HG02571 (cell line): ENCODE results near the gene OR3A3.
"Not testable (repeated sequence)": the region's sequence is repeated elsewhere in the genome, so short reads cannot be mapped to it uniquely, and the experiment has no call there.

Experiments
- ATAC-seq: cut with Tn5 transposase; IDR thresholded peaks from one replicate; pipeline ENCODE4 v1.9.1; 2021; ENCODE audit warnings: mild to moderate bottlenecking, moderate library complexity; ENCODE audit not compliant: unreplicated experiment

OR3A3 gene

DNA sequence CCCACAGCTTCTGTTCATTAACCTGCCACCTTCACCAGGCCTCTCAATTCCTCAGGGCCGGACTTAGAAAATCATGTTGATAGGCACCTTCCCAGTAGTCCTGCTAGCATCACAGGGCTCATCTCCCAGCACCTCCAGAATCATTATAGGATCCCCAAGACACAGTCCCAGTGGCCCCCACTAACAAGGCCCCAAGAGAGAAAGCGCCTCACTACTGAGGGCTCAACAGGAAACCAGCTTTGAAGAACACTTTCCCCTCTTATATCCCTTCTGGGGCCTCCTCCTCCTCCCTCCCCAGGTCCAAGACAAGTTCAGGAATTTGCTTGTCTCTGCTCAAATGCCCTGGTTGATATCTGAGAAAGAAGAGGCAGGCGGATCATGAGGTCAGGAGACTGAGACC, at the start of gene OR3A3:
Gene OR3A3, plus strand, starts transcription at position 301 of the 400 bp plus-strand sequence.
- ATAC-seq, result no peak

DNA sequence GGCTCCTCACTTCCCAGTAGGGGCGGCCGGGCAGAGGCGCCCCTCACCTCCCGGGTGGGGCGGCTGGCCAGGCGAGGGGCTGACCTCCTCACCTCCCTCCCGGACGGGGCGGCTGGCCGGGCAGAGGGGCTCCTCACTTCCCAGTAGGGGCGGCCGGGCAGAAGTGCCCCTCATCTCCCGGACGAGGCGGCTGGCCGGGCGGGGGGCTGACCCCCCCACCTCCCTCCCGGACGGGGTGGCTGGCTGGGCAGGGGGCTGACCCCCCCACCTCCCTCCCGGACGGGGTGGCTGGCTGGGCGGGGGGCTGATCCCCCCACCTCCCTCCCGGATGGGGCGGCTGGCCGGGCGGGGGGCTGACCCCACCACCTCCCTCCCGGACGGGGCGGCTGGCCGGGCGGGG, 40.0 kb upstream of the OR3A3 start:
- not testable (repeated sequence) for ATAC-seq

DNA sequence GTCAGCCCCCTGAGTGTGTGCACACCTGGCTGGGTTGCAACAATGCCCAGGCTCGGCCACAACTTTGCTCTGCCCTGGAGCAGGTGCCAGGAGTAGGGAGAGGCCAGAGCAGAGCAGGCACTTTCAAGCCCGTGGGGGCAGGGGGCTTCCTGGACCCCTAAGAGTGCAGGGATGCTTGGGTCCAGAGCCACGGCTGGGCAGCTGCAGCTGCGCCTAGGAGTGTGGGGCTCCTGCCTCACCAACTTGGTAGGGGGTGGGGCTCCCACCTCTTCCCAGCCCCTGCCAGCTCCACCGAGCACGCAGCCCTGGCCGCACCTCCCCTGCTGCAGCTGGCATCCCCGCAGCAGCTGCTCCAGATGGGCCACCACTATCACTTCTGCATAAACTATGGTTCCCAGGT, 32.8 kb upstream of the OR3A3 start:
- ATAC-seq, result no peak

DNA sequence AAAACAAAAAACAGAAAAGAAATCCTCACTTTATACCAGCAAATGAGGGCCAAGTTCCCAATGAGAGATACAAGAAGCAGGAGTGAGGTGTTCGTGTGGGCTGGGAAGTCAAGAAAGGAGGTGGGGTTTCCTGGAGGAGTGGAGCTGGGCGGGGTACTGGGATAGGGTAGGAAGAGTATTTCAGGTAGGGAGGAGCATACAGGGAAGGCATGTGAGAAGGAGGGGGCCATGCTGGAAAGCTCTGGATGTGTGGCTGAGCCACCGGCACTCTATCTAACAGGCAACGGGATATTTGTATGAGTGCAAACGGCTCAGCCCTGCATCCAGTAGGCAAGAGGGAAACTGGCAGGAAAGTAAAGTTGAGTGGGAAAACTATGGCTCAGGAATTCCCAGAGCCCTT, 29.2 kb upstream of the OR3A3 start:
- ATAC-seq, result no peak

DNA sequence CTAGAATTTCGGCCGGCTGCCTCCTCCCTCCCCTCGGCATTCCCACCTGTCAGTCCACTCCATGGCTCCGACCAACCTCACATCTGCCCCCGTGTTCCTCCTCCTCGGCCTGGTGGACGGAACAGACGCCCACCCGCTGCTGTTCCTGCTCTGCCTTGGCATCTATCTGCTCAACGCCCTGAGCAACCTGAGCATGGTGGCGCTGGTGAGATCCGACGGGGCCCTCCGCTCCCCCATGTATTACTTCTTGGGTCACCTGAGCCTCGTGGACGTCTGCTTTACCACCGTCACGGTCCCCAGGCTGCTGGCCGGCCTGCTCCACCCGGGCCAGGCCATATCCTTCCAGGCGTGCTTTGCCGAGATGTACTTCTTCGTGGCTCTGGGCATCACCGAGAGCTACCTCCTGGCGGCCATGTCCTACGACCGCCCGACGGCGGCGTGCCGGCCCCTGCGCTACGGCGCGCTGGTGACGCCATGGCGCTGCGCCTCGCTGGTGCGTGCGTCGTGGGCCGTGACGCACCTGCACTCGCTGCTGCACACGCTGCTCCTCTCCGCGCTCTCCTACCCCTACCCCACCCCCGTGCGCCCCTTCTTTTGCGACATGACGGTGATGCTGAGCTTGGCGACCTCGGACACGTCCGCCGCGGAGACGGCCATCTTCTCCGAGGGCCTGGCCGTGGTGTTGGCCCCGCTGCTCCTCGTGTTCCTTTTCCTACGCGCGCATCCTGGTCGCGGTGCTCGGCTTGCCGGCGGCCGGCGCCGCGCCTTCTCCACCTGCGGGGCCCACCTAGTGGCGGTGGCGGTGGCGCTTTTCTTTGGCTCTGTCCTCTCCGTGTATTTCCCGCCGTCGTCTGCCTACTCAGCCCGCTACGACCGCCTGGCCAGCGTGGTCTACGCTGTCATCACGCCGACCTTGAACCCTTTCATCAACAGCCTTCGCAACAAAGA, 25.0 kb upstream of the OR3A3 start, which contains the start of gene OR3A2:
Gene OR3A2, minus strand, starts transcription at position 440 of the 948 bp plus-strand sequence.
- ATAC-seq, result no peak

DNA sequence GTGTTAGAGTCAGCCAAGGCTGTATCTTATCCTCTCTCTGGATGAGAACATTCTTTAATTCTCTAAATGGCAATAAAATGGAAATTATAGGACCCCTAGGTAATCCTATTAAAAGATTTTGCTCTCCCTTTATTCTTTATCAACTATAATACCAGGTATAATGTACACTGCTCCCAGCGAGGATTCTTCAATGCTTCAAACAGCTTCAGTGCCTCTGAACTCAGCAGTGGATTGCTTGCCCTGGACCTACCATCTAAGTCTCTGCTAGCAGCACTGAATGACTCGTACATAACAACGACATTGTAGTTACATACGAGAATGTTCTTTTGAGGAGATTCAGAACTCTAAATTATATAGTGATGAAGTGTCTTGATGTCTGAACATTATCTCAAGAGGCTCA, 21.4 kb upstream of the OR3A3 start:
- ATAC-seq, result no peak

DNA sequence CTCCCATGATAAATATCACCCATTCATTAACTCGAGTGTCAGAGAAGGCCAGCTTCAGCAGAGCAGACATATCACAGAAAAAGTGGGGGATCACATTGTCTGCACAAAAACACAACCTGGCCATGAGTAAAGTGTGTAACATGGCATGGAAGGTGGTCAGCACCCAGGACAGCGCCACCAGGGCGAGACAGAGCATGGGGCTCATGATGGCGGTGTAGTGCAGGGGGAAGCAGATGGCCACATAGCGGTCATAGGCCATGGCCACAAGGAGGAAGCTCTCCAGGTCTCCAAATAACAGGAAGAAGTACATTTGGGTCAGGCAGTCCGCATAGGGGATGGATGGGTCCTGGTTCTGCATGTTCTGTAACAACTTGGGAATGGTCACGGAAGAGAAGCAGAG, 13.4 kb upstream of the OR3A3 start:
- ATAC-seq, result not testable (repeated sequence)

DNA sequence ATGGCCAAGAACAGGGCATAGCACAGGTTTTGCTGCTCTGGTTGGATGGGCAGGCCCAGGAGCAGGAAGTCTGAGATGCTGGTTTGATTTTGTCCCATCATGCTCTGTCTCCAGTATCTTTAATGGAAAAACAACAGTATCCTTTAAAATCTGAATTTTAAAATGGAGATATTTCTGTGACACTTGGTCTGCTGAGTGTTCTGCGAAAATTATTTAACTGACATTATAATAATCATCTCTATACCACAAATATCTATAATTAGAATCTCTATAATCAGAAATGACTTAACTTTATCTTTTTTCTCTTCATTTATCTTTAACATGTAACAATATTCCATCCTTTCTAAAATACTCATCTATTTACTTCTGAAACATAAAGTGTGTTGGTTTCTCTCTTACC, 12.9 kb upstream of the OR3A3 start, which contains the start of gene OR1E1:
Gene OR1E1, minus strand, starts transcription at position 101 of the 400 bp plus-strand sequence. Its CDS starts 0 bp downstream, at position 101.
- ATAC-seq, result no peak

DNA sequence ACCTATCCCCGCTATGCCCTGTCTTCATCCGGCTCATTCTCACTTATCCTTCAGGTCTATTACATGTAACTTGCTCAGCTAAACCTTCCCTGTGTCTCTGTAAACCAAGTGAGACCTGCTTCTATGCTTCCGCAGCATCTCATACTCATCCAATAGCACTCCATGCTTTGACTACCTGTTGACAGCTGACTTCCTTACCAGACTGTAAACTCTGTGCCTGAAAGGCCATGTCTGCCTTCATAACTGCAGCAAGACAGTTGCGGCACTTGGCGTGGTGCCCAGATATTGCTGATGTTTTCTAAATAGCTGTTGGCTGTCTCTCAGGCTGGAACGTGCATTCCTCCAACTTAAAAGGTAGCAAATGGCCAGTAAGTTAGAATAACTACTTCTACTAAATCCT, 11.1 kb upstream of the OR3A3 start:
- ATAC-seq, result no peak

DNA sequence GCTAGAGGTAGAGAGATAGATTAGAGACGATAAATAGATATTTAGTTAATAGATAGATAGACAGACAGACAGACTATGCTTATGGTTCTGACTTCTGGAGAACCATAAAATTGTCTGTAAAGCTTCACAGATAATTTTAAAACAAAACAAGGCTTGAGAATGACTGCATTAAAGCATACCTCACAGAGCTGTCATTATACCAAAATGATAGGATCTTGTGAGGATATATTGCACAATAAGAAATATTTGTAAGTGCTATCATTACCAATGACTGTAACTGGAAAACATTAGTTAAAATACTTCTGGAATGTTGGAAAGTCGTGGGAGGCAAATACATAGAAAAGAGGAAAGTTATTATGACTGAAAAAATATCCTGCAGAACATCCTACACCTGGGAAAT, 9.4 kb upstream of the OR3A3 start:
- ATAC-seq, result no peak

DNA sequence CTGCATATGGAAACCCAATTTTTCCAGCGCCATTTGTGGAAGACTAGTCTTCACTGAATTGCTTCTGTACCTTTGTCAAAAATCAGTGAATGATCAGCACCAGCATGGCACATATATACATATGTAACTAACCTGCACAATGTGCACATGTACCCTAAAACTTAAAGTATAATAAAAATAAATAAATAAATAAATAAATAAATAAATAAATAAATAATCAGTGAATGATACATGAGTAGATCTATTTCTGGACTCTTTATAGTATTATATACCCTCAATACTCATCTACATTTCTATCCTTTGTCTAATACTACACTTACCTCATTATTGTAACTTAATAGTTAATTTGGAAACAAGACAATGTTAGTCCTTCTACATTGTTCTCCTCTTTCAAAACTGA, 7.3 kb upstream of the OR3A3 start:
- ATAC-seq, result not testable (repeated sequence)

DNA sequence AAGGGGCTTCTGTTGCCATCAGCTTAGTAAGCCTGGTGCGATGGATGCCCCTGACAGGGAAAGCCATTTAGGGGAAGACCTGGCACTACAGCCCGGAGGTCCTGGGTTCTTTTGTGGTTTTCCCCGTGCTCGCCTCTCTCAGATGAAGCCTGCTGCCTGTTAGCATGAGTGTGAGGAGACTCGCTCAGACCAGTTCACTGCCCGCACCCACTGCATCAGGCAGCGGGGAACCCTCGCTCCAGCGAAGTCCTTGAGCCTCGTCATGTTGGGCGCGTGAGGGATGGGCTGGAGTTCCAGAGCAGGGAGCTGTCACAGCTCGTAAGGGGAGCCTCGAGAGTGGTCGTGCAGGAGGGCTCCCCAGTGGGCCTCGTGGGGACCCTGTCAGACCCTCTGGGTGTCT, 1.0 kb downstream of the OR3A3 start:
- not testable (repeated sequence) for ATAC-seq

DNA sequence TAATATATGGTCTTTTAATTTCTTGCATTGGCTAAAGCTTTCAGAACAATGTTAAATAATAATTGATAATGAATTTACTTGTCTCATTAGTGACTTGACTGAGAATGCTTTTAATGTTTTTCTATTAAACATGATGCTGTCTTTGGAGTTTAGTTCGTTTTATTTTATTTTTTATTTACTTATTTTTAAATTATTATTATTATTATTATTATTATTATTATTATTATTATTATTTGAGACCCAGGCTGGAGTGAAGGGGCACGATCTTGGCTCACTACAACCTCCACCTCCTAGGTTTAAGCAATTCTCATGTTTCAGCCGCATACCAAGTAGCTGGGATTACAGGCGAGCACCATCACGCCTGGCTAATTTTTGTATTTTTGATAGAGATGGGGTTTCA, 4.4 kb downstream of the OR3A3 start:
- no peak for ATAC-seq

DNA sequence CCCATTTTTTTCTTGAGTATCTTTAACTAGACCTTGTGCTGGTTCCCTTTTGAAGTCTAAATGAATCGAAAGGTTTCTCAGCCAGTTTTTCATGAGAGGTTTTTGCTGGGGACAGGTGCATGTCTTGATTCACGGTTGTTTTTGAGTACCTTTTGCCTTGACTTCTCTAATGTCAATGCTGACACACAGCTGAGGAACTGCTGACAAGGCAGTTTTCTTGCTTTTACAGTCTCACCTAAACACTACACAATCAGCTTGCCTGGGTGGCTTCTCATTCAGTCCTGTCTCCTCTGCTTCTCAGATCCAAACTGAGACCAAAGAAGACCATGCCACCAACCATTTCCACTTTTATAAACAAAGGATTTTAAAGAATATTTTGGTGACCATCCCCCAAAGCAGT, 7.1 kb downstream of the OR3A3 start:
- ATAC-seq, result no peak

DNA sequence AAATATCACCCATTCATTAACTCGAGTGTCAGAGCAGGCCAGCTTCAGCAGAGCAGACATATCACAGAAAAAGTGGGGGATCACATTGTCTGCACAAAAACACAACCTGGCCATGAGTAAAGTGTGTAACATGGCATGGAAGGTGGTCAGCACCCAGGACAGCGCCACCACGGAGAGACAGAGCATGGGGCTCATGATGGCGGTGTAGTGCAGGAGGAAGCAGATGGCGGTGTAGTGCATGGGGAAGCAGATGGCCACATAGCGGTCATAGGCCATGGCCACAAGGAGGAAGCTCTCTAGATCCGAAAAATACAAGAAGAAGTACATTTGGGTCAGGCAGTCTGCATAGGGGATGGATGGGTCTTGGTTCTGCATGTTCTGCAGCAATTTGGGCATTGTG, 22.0 kb downstream of the OR3A3 start:
- ATAC-seq, result not testable (repeated sequence)

DNA sequence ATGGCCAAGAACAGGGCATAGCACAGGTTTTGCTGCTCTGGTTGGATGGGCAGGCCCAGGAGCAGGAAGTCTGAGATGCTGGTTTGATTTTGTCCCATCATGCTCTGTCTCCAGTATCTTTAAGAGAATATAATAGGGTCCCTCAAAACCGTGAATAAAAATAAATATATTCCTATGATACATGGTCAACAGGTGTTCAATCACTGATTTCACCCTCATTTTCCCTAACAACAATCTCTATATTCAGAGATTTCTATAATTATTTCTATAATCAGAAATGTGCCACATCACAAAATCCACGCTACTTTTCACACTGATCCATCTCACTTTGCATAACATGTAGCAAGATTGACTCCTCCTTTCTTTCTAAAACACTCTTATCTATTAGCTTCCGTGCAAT, 22.6 kb downstream of the OR3A3 start, which contains the start of gene OR1E2:
Gene OR1E2, minus strand, starts transcription at position 101 of the 400 bp plus-strand sequence. Its CDS starts 0 bp downstream, at position 101.
- no peak for ATAC-seq

DNA sequence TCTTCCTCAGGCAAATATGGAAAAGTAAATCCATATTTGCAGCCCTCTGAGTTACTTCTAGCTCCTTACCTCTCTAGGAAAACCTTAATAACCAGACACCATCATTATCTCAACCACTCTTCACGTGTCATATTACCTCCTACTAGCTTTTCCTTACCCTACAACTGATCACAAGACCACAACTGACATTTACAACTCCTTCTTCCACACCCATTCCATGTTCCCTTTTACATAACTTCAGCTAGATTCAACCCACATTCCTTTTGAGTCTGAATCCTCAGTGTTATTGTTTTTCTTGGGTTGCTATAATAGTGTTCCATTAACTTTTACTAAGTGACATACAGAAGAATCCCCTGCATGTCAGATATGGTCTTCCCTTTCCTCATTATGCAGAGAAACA, 27.2 kb downstream of the OR3A3 start:
- no peak for ATAC-seq

DNA sequence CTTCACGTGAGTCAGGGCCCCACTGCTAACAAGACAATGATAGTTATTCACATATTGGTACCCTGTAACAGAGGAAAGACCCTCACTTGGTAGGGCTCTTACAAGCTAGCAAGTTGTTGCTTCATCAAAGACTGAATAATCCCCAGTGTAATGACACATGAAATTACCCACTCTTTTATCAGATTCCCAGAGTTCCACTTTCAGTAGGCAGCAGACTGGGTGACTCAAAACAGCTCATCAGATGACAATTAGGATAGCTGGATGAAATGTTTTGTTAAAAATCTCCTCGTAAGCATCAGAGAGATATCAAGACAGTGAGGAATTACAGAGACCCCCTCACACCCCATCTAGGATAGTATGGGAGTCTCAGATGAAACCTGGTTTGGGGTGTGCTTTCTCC, 29.3 kb downstream of the OR3A3 start:
- ATAC-seq, result no peak

DNA sequence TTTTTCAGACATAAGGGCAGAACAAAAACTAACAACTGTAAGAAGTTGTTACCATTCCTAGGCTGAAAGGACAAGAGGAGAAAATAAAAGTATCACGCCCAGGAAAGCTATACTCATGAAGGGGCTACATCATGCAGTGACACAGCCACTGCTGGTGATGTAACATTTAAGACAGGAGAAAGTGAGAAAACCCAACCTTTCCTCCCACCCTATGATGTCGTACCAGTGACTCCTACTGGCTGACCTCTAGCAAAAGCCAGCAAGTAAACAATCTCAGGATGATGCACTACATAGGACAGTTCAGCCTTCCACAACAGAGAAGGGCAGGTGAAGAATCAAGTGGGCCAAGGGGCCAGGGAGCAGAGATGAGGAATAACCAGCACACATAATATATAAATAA, 36.5 kb downstream of the OR3A3 start:
- no peak for ATAC-seq

DNA sequence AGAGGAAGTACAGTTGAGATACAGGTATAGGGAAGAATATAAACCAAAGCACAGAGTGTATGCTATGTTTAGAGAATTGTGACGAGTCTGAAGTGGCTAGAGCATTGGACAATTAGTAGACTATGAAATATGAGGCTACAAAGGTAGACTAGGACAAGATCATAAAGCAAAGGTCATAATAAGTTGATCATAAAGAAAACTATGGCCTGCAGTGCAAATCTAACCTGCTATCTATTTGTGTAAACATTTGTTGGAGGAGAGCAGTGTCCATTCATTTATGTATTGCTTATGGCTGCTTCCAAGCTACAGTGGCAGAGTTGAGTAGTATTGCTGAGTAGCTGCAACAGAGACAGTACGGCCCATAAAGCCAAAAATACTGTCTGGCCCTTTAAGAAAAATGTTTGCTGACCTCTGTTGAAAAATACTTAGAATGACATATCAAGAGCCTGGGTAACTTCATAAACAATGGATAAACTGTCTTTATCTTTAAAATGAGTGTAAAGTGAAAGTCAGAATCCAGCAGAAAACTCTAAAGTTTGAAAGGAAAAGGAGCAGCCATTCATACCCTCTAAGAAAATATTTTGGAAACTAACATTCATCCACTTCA, 37.0 kb downstream of the OR3A3 start:
- ATAC-seq, result no peak

DNA sequence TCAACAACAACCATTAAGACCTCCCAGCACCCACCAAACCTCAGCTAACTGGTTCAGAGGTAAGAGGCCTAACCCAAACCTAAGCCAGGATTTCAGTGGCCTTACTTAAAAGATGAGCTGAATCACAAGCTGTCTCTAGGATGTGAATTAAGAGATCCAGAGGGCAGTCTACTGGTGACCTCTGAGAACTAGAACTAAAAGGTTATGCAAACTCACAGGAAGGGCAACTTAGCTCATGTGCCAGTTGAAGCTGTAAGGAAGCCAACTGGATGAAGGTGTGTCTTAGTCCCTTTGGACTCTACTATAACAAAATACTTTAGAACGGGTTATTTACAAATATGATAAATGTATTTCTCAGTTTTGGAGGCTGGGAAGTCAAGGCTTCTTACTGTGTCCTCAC, 55.2 kb downstream of the OR3A3 start:
- ATAC-seq, result not testable (repeated sequence)

DNA sequence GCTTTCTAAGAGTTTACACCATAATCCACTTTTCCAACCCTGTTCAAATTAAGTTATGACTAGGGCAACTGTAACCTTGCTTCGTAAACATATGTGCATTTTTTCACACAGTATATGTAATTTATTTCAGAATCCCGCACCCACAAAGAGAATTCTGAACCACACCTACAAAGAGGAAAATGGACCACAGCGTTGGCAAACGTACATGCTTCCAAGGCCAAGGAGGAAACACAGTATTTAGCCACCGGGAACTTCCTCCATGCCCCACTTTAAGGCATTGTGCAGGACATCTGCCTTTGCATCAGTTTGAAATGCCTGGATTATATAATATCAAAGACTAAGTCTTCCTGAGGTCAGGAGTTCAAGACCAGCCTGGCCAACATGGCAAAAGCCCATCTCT, 58.4 kb downstream of the OR3A3 start:
- ATAC-seq, result no peak
